Thyroid gland (tissue), 4 donors: ENCODE results near the gene CDON. TPM values are rescaled to one million over a fixed set of nuclear protein-coding genes. Genes with fewer than 3 reads are reported as not detected.
A peak's percentile ranks its signal among the peaks of the same experiment; 100 is the strongest.

Experiments
- DNase-seq, 2 donors: peaks; one replicate each; pipeline ENCODE4 v3.0.0-alpha.2; 2019
- H3K27ac ChIP-seq, 3 donors: fragments of 200-600 bp; sonication (generic); 1 replicate in 2 of 3; 2 replicates in 1 of 3; pipeline ENCODE4 v1.5.1; 2016 to 2019; ENCODE audit warnings: mild to moderate bottlenecking in 1 of 3, moderate library complexity in 1 of 3
- H3K27me3 ChIP-seq: fragments of 200-600 bp; sonication (generic); one replicate; pipeline ENCODE4 v1.5.1; 2019
- H3K36me3 ChIP-seq, 2 donors: fragments of 200-600 bp; sonication (generic); one replicate each; pipeline ENCODE4 v1.5.1; 2016 to 2019
- H3K4me1 ChIP-seq, 2 donors: fragments of 200-600 bp; sonication (generic); one replicate each; pipeline ENCODE4 v1.5.1; 2017 to 2019
- H3K4me3 ChIP-seq, 3 donors: fragments of 200-600 bp; sonication (generic); replicated peaks in 1 of 3; 1 replicate in 2 of 3; 2 replicates in 1 of 3; pipeline ENCODE4 v1.5.1; 2016; ENCODE audit warnings: mild to moderate bottlenecking in 1 of 3
- H3K9me3 ChIP-seq: fragments of 200-600 bp; sonication (generic); one replicate; pipeline ENCODE4 v1.5.1; 2017
- POLR2A ChIP-seq, 2 donors: fragments of 450-650 bp; IDR thresholded peaks; one replicate each; pipeline ENCODE4 v1.6.1; 2017; ENCODE audit warnings: antibody characterized with exemption in 2 of 2, mild to moderate bottlenecking in 2 of 2, moderate library complexity in 1 of 2
- WGBS, 2 donors: methylation state at CpG; one replicate each; pipeline ENCODE4 v1.1.5; 2017; 5-methylcytosine and 5-hydroxymethylcytosine counted together
- intact Hi-C: fragments of 100-400 bp; cut with DNase I; formaldehyde crosslinking; loops from one replicate; pipeline ENCODE4 v1.15.1; 2023
- total RNA-seq, 4 donors: library from RNA; depleted of rRNA; stranded (reverse); fragments of >200 nt; gene quantifications; one replicate each; pipeline ENCODE4 v1.2.3, GENCODE V29; 2016
- TF ChIP-seq, protein P1 (sequence below), 6 experiments: fragments of 200-600 bp in 3 of 6; fragments of 450-650 bp in 3 of 6; sonication (generic) in 3 of 6; IDR thresholded peaks; one replicate each; pipeline ENCODE4 v1.5.1; 2016 to 2019; ENCODE audit warnings: antibody characterized with exemption in 6 of 6, mild to moderate bottlenecking in 2 of 6, inconsistent platforms in 1 of 6, moderate library complexity in 1 of 6

Gene CDON
- total RNA-seq, 4 donors from 2014 or later, result 75.8 to 168 (median 108) TPM

- 88 to 94% methylated on average over 1 of the region's 1 CpG for WGBS, 2 donors
- DNase-seq, result no peak
- Histone ChIP-seq H3K4me3 (no peak overlapping the region), H3K36me3 (no peaks in the 10 kb centered on the region), H3K9me3 (no peaks in the 10 kb centered on the region), H3K4me1 (peaks cover 17 to 21% of the 10 kb centered on the region in 2 donors), H3K27ac (no peak overlapping the region), H3K27me3 (no peaks in the 10 kb centered on the region)
- TF ChIP-seq, protein P1, sequence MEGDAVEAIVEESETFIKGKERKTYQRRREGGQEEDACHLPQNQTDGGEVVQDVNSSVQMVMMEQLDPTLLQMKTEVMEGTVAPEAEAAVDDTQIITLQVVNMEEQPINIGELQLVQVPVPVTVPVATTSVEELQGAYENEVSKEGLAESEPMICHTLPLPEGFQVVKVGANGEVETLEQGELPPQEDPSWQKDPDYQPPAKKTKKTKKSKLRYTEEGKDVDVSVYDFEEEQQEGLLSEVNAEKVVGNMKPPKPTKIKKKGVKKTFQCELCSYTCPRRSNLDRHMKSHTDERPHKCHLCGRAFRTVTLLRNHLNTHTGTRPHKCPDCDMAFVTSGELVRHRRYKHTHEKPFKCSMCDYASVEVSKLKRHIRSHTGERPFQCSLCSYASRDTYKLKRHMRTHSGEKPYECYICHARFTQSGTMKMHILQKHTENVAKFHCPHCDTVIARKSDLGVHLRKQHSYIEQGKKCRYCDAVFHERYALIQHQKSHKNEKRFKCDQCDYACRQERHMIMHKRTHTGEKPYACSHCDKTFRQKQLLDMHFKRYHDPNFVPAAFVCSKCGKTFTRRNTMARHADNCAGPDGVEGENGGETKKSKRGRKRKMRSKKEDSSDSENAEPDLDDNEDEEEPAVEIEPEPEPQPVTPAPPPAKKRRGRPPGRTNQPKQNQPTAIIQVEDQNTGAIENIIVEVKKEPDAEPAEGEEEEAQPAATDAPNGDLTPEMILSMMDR (IDR thresholded peaks at IDR 0.05), result no peak
- TF ChIP-seq POLR2A (IDR thresholded peaks at IDR 0.05), result no peak
- intact Hi-C loops, result no loop called here
These were observed 14.0 kb upstream of the CDON start for GRCh38 chr11:126076641-126077040.

GRCh38 chr11:126072801-126073594, 10.3 kb upstream of the CDON start:
- Histone ChIP-seq H3K9me3 (no peaks in the 10 kb centered on the region), H3K27ac (no peak overlapping the region), H3K27me3 (no peaks in the 10 kb centered on the region), H3K36me3 (no peaks in the 10 kb centered on the region), H3K4me1 (no peaks in the 10 kb centered on the region), H3K4me3 (no peak overlapping the region)
- TF ChIP-seq POLR2A (IDR thresholded peaks at IDR 0.05), result no peak
- TF ChIP-seq, protein P1 (IDR thresholded peaks at IDR 0.05), result no peak
- intact Hi-C loops, result no loop called here
- 72 to 78% methylated on average over 9 of the region's 9 CpGs for WGBS, 2 donors
- DNase-seq, result no peak

GRCh38 chr11:126072141-126072741, 9.6 kb upstream of the CDON start:
- H3K27ac ChIP-seq, result no peak overlapping the region
- no peaks in the 10 kb centered on the region for H3K36me3 ChIP-seq
- DNase-seq, result no peak
- H3K4me3 ChIP-seq, result no peak overlapping the region
- no peak for TF ChIP-seq POLR2A (IDR thresholded peaks at IDR 0.05)
- TF ChIP-seq, protein P1 (IDR thresholded peaks at IDR 0.05), result no peak
- no peaks in the 10 kb centered on the region for H3K27me3 ChIP-seq
- intact Hi-C loops, result no loop called here
- no peaks in the 10 kb centered on the region for H3K4me1 ChIP-seq
- WGBS, 2 donors, result 82 to 85% methylated on average over 5 of the region's 5 CpGs
- H3K9me3 ChIP-seq, result no peaks in the 10 kb centered on the region

- intact Hi-C loops, result loop anchor here (2.0 to 5.0 kb wide), 3 partner anchors 51 to 141 kb away; no protein-coding TSS in a partner anchor
- WGBS, 2 donors, result 12 to 13% methylated on average over 10 of the region's 10 CpGs
- peak overlapping the region in 2 of 3 donors; percentile 46 to 90 for H3K27ac ChIP-seq
These were observed 814 bp upstream of the CDON start for GRCh38 chr11:126063507-126063852.

More at GRCh38 chr11:126063507-126063852, 814 bp upstream of the CDON start:
- TF ChIP-seq, protein P1 (IDR thresholded peaks at IDR 0.05), result no peak
- no peak for TF ChIP-seq POLR2A (IDR thresholded peaks at IDR 0.05)
- Histone ChIP-seq H3K9me3 (no peaks in the 10 kb centered on the region), H3K36me3 (no peaks in the 10 kb centered on the region), H3K27me3 (no peaks in the 10 kb centered on the region), H3K4me1 (peaks cover 9 to 11% of the 10 kb centered on the region in 2 donors), H3K4me3 (peak overlapping the region in 1 of 3 donors; percentile 5)
- DNase-seq, result no peak
